SK-N-SH (cell line): ENCODE results near the gene CDC26.

Source experiments
- EP300 ChIP-seq, 2 experiments: IDR thresholded peaks; 2 replicates each; pipeline versions ENCODE4 v1.4.0 to v1.6.1; 2012; ENCODE audit warnings: borderline replicate concordance in 1 of 2, low read depth in 1 of 2, low read length in 1 of 2
- FOSL2 ChIP-seq: IDR thresholded peaks from 2 replicates; pipeline ENCODE4 v1.4.0; 2012; ENCODE audit warnings: low read depth, mild to moderate bottlenecking, moderate library complexity, borderline replicate concordance
- JUND ChIP-seq: IDR thresholded peaks from 2 replicates; pipeline ENCODE4 v1.4.0; 2012
- POLR2AphosphoS5 ChIP-seq: IDR thresholded peaks from 2 replicates; pipeline ENCODE4 v1.6.1; 2012; ENCODE audit warnings: low read depth, low read length
- RAD21 ChIP-seq: IDR thresholded peaks from 2 replicates; pipeline ENCODE4 v1.6.1; 2012; ENCODE audit warnings: mild to moderate bottlenecking, low read length
- RCOR1 ChIP-seq: fragments of 150-350 bp; IDR thresholded peaks from 2 replicates; pipeline ENCODE4 v1.6.1; 2017; ENCODE audit warnings: antibody characterized with exemption, low read length
- RFX5 ChIP-seq: IDR thresholded peaks from 2 replicates; pipeline ENCODE4 v1.6.1; 2012; ENCODE audit warnings: mild to moderate bottlenecking, improper control_type of control experiment, low read length
- RXRA ChIP-seq: IDR thresholded peaks from 2 replicates; pipeline ENCODE4 v1.4.0; 2012; ENCODE audit warnings: low read depth, mild to moderate bottlenecking, borderline replicate concordance
- SIN3A ChIP-seq: IDR thresholded peaks from 2 replicates; pipeline ENCODE4 v1.6.1; 2012; ENCODE audit warnings: low read depth, mild to moderate bottlenecking, low read length, moderate library complexity, borderline replicate concordance
- TCF12 ChIP-seq: IDR thresholded peaks from 2 replicates; pipeline ENCODE4 v1.4.0; 2012
- USF2 ChIP-seq: fragments of 150-350 bp; IDR thresholded peaks from 2 replicates; pipeline ENCODE4 v1.6.1; 2017; ENCODE audit warnings: antibody characterized with exemption, low read length, low read depth, borderline replicate concordance
- TF ChIP-seq, protein P1 (sequence below): fragments of 200-600 bp; sonication (generic); IDR thresholded peaks from 2 replicates; pipeline ENCODE4 v1.6.1; 2017; ENCODE audit warnings: antibody characterized with exemption, mild to moderate bottlenecking, moderate library complexity
- TF ChIP-seq, protein P2 (sequence below): IDR thresholded peaks from 2 replicates; pipeline ENCODE4 v1.6.1; 2012; ENCODE audit warnings: mild to moderate bottlenecking, low read depth, low read length, moderate library complexity
- TF ChIP-seq, protein P3 (sequence below): IDR thresholded peaks from 2 replicates; pipeline ENCODE4 v1.4.0; 2012; ENCODE audit warnings: low read depth

GRCh38 chr9:113309204-113309813 lies 33.9 kb upstream of the CDC26 start:
- TF ChIP-seq, protein P1, sequence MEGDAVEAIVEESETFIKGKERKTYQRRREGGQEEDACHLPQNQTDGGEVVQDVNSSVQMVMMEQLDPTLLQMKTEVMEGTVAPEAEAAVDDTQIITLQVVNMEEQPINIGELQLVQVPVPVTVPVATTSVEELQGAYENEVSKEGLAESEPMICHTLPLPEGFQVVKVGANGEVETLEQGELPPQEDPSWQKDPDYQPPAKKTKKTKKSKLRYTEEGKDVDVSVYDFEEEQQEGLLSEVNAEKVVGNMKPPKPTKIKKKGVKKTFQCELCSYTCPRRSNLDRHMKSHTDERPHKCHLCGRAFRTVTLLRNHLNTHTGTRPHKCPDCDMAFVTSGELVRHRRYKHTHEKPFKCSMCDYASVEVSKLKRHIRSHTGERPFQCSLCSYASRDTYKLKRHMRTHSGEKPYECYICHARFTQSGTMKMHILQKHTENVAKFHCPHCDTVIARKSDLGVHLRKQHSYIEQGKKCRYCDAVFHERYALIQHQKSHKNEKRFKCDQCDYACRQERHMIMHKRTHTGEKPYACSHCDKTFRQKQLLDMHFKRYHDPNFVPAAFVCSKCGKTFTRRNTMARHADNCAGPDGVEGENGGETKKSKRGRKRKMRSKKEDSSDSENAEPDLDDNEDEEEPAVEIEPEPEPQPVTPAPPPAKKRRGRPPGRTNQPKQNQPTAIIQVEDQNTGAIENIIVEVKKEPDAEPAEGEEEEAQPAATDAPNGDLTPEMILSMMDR = peak; percentile 85
- TF ChIP-seq RXRA (no peak), USF2 (no peak), POLR2AphosphoS5 (no peak), SIN3A (no peak), RFX5 (0 out of 2 replicates have a peak, but pooled peaks have one; percentile 42), RAD21 (peak; percentile 95), RCOR1 (no peak), JUND (no peak), FOSL2 (no peak), EP300 (IDR thresholded peaks at IDR 0.05; ENCODE audit: borderline replicate concordance in 1 of 2, low read depth in 1 of 2, low read length in 1 of 2) (no peak), TCF12 (no peak)
- TF ChIP-seq, protein P2, sequence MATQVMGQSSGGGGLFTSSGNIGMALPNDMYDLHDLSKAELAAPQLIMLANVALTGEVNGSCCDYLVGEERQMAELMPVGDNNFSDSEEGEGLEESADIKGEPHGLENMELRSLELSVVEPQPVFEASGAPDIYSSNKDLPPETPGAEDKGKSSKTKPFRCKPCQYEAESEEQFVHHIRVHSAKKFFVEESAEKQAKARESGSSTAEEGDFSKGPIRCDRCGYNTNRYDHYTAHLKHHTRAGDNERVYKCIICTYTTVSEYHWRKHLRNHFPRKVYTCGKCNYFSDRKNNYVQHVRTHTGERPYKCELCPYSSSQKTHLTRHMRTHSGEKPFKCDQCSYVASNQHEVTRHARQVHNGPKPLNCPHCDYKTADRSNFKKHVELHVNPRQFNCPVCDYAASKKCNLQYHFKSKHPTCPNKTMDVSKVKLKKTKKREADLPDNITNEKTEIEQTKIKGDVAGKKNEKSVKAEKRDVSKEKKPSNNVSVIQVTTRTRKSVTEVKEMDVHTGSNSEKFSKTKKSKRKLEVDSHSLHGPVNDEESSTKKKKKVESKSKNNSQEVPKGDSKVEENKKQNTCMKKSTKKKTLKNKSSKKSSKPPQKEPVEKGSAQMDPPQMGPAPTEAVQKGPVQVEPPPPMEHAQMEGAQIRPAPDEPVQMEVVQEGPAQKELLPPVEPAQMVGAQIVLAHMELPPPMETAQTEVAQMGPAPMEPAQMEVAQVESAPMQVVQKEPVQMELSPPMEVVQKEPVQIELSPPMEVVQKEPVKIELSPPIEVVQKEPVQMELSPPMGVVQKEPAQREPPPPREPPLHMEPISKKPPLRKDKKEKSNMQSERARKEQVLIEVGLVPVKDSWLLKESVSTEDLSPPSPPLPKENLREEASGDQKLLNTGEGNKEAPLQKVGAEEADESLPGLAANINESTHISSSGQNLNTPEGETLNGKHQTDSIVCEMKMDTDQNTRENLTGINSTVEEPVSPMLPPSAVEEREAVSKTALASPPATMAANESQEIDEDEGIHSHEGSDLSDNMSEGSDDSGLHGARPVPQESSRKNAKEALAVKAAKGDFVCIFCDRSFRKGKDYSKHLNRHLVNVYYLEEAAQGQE = no peak
- TF ChIP-seq, protein P3, sequence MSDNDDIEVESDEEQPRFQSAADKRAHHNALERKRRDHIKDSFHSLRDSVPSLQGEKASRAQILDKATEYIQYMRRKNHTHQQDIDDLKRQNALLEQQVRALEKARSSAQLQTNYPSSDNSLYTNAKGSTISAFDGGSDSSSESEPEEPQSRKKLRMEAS = no peak; the same call in 1 of the 2 replicates
